Calu3 (cell line): ENCODE measurements around the gene TMIGD3. TPM values are rescaled to one million over a fixed set of nuclear protein-coding genes. Genes with fewer than 3 reads are reported as not detected.

Source experiments
- BruUV-seq: library from RNA; stranded (reverse); fragments of 400-500 nt; replicated peaks from 2 replicates; lab custom pipeline; 2021; lab: Mats Ljungman, UMichigan
- CTCF ChIA-PET: fragments of 300-600 bp; sonication (Branson Sonifier 250); formaldehyde crosslinking; loops from one replicate; lab custom pipeline; 2022; ENCODE audit warnings: antibody characterized with exemption; lab: Charles Lee
- DNase-seq: peaks from one replicate; pipeline ENCODE4 v3.0.0; 2022
- H3K27ac Mint-ChIP-seq: one replicate; pipeline ENCODE4 v1.8.0; 2022; ENCODE audit warnings: mixed read lengths; ENCODE audit not compliant: unreplicated experiment
- H3K27me3 Mint-ChIP-seq: one replicate; pipeline ENCODE4 v1.8.0; 2022; ENCODE audit warnings: mixed read lengths; ENCODE audit not compliant: unreplicated experiment
- H3K36me3 Mint-ChIP-seq: one replicate; pipeline ENCODE4 v1.8.0; 2022; ENCODE audit warnings: mild to moderate bottlenecking, moderate library complexity, mixed read lengths; ENCODE audit not compliant: insufficient read depth, unreplicated experiment
- H3K4me1 Mint-ChIP-seq: one replicate; pipeline ENCODE4 v1.8.0; 2022; ENCODE audit warnings: mild to moderate bottlenecking, low read depth, mixed read lengths; ENCODE audit not compliant: unreplicated experiment
- H3K4me3 Mint-ChIP-seq: one replicate; pipeline ENCODE4 v1.8.0; 2022; ENCODE audit warnings: mild to moderate bottlenecking, low read depth, moderate library complexity, mixed read lengths; ENCODE audit not compliant: unreplicated experiment
- H3K9me3 Mint-ChIP-seq: one replicate; pipeline ENCODE4 v1.8.0; 2022; ENCODE audit warnings: low read depth, mixed read lengths; ENCODE audit not compliant: unreplicated experiment
- CTCF ChIP-seq: fragments of 200-600 bp; IDR thresholded peaks from one replicate; pipeline ENCODE4 v1.8.0; 2022; ENCODE audit warnings: antibody characterized with exemption; ENCODE audit not compliant: unreplicated experiment
- intact Hi-C: fragments of 100-400 bp; cut with micrococcal nuclease; formaldehyde crosslinking; loops from one replicate; pipeline ENCODE4 v1.10.0; 2022; ENCODE audit not compliant: unreplicated experiment
- total RNA-seq: library from RNA; stranded (reverse); gene quantifications from 2 replicates; pipeline ENCODE4 v1.2.3, GENCODE V29; 2022

The TMIGD3 gene
- total RNA-seq, 1 experiment from 2014 or later = not detected

DNA sequence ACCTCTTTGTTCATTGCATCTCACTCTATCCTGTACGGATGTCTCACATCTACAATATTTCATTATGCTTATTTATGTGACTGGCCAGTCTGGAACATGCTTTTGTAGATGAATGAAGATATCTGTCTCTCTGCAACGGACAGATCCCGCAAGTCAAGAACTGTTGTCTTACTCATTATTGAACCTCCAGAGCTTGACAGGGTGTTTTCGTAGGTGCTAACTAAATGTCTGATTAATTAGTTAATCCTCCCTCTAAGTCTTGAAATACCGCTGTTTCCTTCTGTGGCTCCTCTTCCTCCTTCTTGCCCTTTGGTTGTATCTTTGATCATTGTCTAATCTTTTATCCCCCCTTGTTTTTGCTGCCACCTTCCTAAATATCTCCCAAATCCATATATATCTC is 32.8 kb downstream of the TMIGD3 start:
- TF ChIP-seq CTCF = no peak
- intact Hi-C loops = no loop called here
- CTCF ChIA-PET = no interaction called here
- H3K4me3 Mint-ChIP-seq = no peak overlapping the region
- H3K9me3 Mint-ChIP-seq = no peaks in the 10 kb centered on the region
- H3K27ac Mint-ChIP-seq = no peak overlapping the region
- no peaks in the 10 kb centered on the region for H3K4me1 Mint-ChIP-seq
- no TSS peak for BruUV-seq
- peaks cover 6% of the 10 kb centered on the region for H3K36me3 Mint-ChIP-seq
- H3K27me3 Mint-ChIP-seq = no peaks in the 10 kb centered on the region
- no peak for DNase-seq

- no TSS peak for BruUV-seq
- Mint-ChIP-seq H3K4me1 (no peaks in the 10 kb centered on the region), H3K27me3 (no peaks in the 10 kb centered on the region), H3K36me3 (peaks cover 10% of the 10 kb centered on the region), H3K27ac (no peak overlapping the region), H3K9me3 (no peaks in the 10 kb centered on the region), H3K4me3 (no peak overlapping the region)
- CTCF ChIA-PET = no interaction called here
- intact Hi-C loops = no loop called here
- DNase-seq = no peak
- no peak for TF ChIP-seq CTCF
Observed at GRCh38 chr1:111469539-111469938, 33.9 kb downstream of the TMIGD3 start.

- no peak for TF ChIP-seq CTCF
- Mint-ChIP-seq H3K27me3 (no peaks in the 10 kb centered on the region), H3K27ac (no peak overlapping the region), H3K4me1 (peaks cover 1% of the 10 kb centered on the region), H3K36me3 (peaks cover 10% of the 10 kb centered on the region), H3K4me3 (no peak overlapping the region), H3K9me3 (no peaks in the 10 kb centered on the region)
- DNase-seq = no peak
- CTCF ChIA-PET = no interaction called here
- intact Hi-C loops = no loop called here
- BruUV-seq = no TSS peak
Observed at GRCh38 chr1:111468717-111469100, 34.7 kb downstream of the TMIGD3 start.

GRCh38 chr1:111467865-111468716 is 35.3 kb downstream of the TMIGD3 start:
- Mint-ChIP-seq H3K9me3 (no peaks in the 10 kb centered on the region), H3K36me3 (peaks cover 10% of the 10 kb centered on the region), H3K27ac (no peak overlapping the region), H3K4me3 (no peak overlapping the region), H3K4me1 (peaks cover 8% of the 10 kb centered on the region), H3K27me3 (no peaks in the 10 kb centered on the region)
- intact Hi-C loops = no loop called here
- CTCF ChIA-PET = no interaction called here
- no TSS peak for BruUV-seq
- TF ChIP-seq CTCF = no peak
- DNase-seq = no peak
